Stimulated activated naive B cell treated with anti-CD40 and anti-IgM and Interleukin-4, amounts not matched to agents 10 μg/mL and 1 μg/mL and 100 μg/mL, for 72 hours (primary cell): ENCODE data around the gene OVAAL.
A peak's percentile ranks its signal among the peaks of the same experiment; 100 is the strongest.

Experiments
- ATAC-seq, 2 donors: fragments of 150-1000 bp; cut with Tn5 transposase; replicated peaks; 2 replicates each; pipeline ENCODE4 v1.10.0; 2021; ENCODE audit warnings: moderate library complexity in 1 of 2
- DNase-seq: peaks from one replicate; pipeline ENCODE4 v3.0.0; 2021
- H3K27ac Mint-ChIP-seq: one replicate; pipeline ENCODE4 v1.8.0; 2022; ENCODE audit warnings: mild to moderate bottlenecking, mixed read lengths
- H3K27me3 Mint-ChIP-seq, 2 donors: one replicate each; pipeline ENCODE4 v1.8.0; 2022; ENCODE audit warnings: mixed read lengths in 2 of 2
- H3K36me3 Mint-ChIP-seq, 2 donors: one replicate each; pipeline ENCODE4 v1.8.0; 2022; ENCODE audit warnings: mixed read lengths in 2 of 2, mild to moderate bottlenecking in 1 of 2
- H3K4me1 Mint-ChIP-seq, 2 donors: one replicate each; pipeline ENCODE4 v1.8.0; 2022; ENCODE audit warnings: mixed read lengths in 2 of 2, mild to moderate bottlenecking in 1 of 2
- H3K4me3 Mint-ChIP-seq, 2 donors: one replicate each; pipeline ENCODE4 v1.8.0; 2022; ENCODE audit warnings: mild to moderate bottlenecking in 2 of 2, mixed read lengths in 2 of 2, moderate library complexity in 1 of 2
- H3K9me3 Mint-ChIP-seq, 2 donors: one replicate each; pipeline ENCODE4 v1.8.0; 2022; ENCODE audit warnings: mixed read lengths in 2 of 2, mild to moderate bottlenecking in 1 of 2

The OVAAL gene

DNA sequence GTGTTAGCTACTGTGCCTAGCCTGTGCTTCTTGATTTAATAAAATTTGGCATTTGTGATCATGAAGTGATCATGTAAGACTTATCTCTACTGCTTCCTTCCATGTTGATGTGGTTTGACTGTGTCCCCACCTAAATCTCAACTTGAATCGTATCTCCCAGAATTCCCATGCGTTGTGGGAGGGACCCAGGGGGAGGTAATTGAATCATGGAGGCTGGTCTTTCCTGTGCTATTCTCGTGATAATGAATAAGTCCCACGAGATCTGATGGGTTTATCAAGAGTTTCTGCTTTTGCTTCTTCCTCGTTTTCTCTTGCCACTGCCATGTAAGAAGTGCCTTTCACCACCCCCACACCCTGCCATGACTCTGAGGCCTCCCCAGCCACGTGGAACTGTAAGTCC lies at the start of gene OVAAL:
OVAAL (plus strand) TSS at position 301 of the 400 bp plus-strand sequence.
- Mint-ChIP-seq H3K9me3 (peaks cover 0 to 4% of the 10 kb centered on the region in 2 donors), H3K27ac (no peak within 1 kb of the TSS)
- no peak for ATAC-seq

DNA sequence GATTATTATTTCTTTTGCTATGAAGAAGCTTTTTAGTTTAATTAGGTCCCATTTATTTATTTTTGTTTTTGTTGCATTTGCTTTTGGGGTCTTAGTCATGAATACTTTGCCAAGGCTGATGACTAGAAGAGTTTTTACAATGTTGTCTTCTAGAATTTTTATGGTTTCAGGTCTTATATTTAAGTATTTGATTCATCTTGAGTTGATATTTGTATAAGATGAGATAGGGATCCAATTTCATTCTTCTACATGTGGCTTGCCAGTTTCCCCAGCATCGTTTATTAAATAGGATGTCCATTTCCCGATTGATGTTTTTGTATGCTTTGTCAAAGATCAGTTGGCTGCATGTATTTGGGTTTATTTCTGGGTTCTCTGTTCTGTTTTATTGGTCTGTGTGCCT lies 47.9 kb upstream of the OVAAL start:
- Mint-ChIP-seq H3K4me1 (no peaks in the 10 kb centered on the region), H3K27me3 (peaks cover 10 to 13% of the 10 kb centered on the region in 2 donors)
- no peak for ATAC-seq

More for the DNA sequence above, at the start of gene OVAAL:
- H3K4me3 Mint-ChIP-seq = no peak within 1 kb of the TSS
- no peak for DNase-seq
- H3K27me3 Mint-ChIP-seq = peaks cover 14 to 19% of the 10 kb centered on the region in 2 donors
- H3K4me1 Mint-ChIP-seq = peaks cover 0 to 3% of the 10 kb centered on the region in 2 donors
- H3K36me3 Mint-ChIP-seq = no peaks in the 10 kb centered on the region

DNA sequence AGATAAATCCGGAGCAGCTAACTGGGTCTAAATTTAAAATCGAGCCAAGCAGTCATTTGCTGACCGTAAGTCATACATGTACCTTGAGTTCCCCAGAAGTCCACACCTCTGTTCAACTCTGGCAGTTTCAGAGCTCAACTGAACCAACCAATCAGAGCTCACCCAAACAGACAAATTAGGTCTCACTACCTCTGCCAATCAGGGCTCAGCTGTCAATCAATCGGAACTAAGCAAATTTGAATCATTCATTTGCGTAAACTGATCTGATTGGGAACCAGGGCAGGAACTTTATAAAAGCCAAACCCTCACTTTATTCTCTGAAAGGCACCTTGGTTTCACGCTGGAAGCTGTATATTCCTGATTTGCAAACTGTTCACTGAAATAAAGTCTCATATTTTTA lies 45.2 kb upstream of the OVAAL start:
- no peaks in the 10 kb centered on the region for H3K9me3 Mint-ChIP-seq
- ATAC-seq (no peak), DNase-seq (no peak)

More for the DNA sequence above, 47.9 kb upstream of the OVAAL start:
- H3K9me3 Mint-ChIP-seq = no peaks in the 10 kb centered on the region
- H3K36me3 Mint-ChIP-seq = no peaks in the 10 kb centered on the region
- no peak overlapping the region for H3K4me3 Mint-ChIP-seq
- no peak for DNase-seq
- H3K27ac Mint-ChIP-seq = no peak overlapping the region

DNA sequence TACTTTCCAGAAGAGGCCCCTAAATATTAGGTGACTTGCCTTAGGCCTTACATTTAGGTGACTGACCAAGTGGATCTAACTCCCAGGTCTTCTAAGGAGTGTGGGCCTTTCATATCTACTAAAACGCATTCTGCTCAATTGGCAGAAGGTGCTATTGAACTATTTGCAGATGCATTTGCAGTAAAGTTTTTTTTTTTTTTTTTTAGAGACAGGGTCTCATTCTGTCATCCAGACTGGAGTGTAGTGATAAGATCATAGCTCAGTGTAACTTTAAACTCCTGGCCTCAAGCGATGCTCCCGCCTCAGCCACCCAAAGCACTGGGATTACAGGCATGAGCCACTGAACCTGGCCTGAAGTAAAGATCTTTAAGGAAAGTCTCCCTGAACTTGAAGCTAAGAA lies 43.4 kb upstream of the OVAAL start:
- no peaks in the 10 kb centered on the region for H3K9me3 Mint-ChIP-seq
- H3K4me1 Mint-ChIP-seq = no peaks in the 10 kb centered on the region
- H3K27ac Mint-ChIP-seq = no peak overlapping the region
- ATAC-seq (no peak), DNase-seq (no peak)
- no peaks in the 10 kb centered on the region for H3K36me3 Mint-ChIP-seq
- no peak overlapping the region for H3K4me3 Mint-ChIP-seq
- peaks cover 10 to 17% of the 10 kb centered on the region in 2 donors for H3K27me3 Mint-ChIP-seq

More for the DNA sequence above, 45.2 kb upstream of the OVAAL start:
- no peaks in the 10 kb centered on the region for H3K4me1 Mint-ChIP-seq
- H3K36me3 Mint-ChIP-seq = no peaks in the 10 kb centered on the region
- H3K27me3 Mint-ChIP-seq = peaks cover 10 to 13% of the 10 kb centered on the region in 2 donors
- no peak overlapping the region for H3K4me3 Mint-ChIP-seq
- no peak overlapping the region for H3K27ac Mint-ChIP-seq

DNA sequence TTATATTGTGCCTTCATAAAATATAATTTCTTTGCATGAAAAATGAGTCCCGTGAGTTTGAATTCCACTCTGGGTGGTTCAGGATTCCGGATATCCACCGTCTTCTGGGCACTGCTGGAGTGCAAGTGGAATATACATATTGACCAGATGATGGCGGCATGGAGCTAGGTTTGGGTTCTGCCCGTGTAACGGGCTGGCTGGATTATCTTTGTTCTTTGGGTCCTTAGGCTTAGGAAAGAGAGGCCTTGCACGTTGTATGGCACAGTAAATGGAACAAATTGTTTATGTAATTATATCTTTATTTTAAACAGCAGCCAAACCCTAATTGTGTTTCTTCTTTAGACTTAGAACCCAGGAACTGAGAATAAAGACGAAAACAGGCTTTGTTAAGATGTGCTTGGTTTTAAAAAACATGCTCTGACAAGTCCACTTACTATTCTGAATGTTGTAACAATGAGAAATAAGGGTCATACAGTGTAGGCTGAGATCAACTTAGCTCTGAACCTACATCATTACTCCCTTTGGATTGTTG lies 42.8 kb upstream of the OVAAL start:
- H3K4me3 Mint-ChIP-seq = no peak overlapping the region

DNA sequence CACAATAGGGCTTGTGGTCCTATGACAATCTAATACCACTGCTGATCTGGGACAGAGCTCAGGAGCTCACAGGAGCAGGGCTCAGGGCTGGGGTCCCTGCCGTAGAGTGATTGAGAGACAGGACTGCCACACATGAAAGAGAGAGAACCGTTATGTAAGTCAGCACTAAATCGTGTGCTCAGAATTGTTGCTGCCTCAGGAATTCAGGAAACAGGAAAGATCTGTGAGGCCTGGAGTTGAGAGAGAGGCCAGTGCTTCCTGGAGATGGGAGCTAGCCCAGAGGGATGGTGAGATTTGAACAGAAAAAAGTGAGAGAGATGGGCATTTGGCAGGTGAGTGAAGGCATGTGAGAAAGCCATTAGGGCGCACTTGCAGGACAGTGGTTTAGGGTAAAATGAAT lies 38.9 kb upstream of the OVAAL start:
- peaks cover 0 to 4% of the 10 kb centered on the region in 2 donors for H3K27me3 Mint-ChIP-seq
- H3K27ac Mint-ChIP-seq = no peak overlapping the region
- no peak overlapping the region for H3K4me3 Mint-ChIP-seq
- no peaks in the 10 kb centered on the region for H3K36me3 Mint-ChIP-seq
- no peaks in the 10 kb centered on the region for H3K9me3 Mint-ChIP-seq
- ATAC-seq (no peak), DNase-seq (no peak)
- peaks cover 3 to 5% of the 10 kb centered on the region in 2 donors for H3K4me1 Mint-ChIP-seq

More for the DNA sequence above, 42.8 kb upstream of the OVAAL start:
- DNase-seq = peak; percentile 17
- no peaks in the 10 kb centered on the region for H3K4me1 Mint-ChIP-seq
- no peaks in the 10 kb centered on the region for H3K36me3 Mint-ChIP-seq
- no peak overlapping the region for H3K27ac Mint-ChIP-seq
- H3K9me3 Mint-ChIP-seq = no peaks in the 10 kb centered on the region
- peak; percentile 91 to 95 for ATAC-seq
- H3K27me3 Mint-ChIP-seq = peaks cover 10 to 17% of the 10 kb centered on the region in 2 donors

DNA sequence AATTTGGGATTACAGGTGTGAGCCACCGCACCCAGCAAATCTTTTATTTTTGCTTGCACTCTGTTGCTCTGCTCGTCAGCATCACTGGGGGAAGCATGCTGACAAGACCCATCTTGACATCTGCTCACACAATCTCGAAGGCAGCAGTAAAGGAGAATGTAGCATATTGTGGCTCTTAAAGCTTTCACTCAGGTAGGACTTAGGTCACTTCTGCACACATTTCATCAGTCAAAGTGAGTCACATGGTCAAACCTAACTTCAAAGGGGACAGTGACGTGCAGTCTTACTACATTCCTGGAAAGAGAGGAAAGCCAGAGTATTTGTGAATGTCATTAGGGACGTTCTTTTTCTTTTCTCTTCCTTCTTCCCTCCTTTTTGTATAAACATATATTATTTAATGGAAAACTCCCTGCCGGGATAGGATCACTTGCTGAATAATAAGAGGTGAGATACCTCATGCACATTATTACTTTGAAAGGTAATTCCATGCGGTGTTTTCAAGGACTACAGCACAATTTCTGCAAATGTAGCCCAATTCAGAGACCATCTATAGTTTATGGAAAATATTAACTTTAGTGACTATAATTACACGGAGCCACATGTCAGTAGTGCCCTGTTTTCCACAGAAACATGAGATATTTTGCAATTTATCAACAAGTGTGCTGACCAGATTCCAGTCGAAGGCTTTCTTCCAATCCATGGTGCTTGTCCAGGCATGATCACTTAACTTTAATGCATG lies 37.1 kb upstream of the OVAAL start:
- Mint-ChIP-seq H3K4me3 (no peak overlapping the region), H3K36me3 (no peaks in the 10 kb centered on the region), H3K4me1 (peaks cover 6 to 16% of the 10 kb centered on the region in 2 donors), H3K27ac (no peak overlapping the region), H3K27me3 (peaks cover 0 to 4% of the 10 kb centered on the region in 2 donors), H3K9me3 (no peaks in the 10 kb centered on the region)
- ATAC-seq (no peak), DNase-seq (no peak)

DNA sequence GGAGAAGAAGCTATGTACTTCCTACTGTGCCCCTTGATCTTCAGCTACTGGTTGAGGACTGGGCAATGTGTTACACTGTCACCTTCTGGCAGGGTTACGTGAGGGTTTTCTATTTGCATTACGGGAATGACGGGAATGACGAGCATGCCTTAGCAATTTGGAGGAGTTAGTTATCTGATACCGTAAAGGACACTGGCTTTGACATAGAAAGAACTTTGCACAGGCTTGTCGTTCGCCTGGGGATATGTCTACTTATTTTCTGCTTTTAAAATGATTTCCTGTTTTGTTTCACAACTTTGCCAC lies 36.6 kb upstream of the OVAAL start:
- Mint-ChIP-seq H3K4me3 (no peak overlapping the region), H3K36me3 (no peaks in the 10 kb centered on the region), H3K27ac (no peak overlapping the region), H3K4me1 (peaks cover 6 to 16% of the 10 kb centered on the region in 2 donors), H3K9me3 (no peaks in the 10 kb centered on the region), H3K27me3 (peaks cover 0 to 4% of the 10 kb centered on the region in 2 donors)
- no peak for ATAC-seq
- DNase-seq = no peak

DNA sequence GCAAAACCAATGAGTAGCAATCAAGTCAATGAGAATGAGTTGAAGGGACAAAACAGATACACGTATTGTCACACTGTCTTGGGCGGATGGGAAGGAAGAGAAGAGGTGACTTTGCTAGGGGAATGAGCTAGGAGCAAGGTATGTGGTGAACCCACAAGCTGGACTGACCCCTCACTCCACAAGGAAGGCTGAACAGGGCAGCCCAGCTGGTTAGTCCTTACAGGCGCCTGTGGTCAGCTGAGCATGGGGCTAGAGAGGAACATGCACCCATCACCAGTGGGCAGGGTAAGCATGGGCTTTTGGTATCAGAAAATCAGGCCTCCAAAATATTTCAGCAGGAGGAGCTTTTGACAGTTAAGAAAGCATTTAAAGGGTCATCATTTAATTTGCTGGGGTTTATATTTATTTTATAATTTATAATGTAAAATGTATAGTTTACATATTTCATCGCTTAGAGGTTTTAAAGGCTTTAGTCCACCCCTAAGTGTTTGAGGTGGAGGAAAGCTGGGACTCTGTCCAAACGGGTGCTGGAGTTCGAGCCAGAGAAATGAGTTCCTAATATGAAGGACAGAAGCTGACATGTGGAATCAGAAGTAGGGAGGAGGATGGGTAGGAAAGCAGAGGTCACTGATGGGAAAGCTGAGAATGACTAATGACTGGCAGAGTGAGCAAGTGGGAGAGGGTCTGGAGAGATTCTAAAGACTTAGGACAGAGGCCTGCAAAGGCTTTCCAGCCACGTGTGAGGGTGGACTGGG lies 34.4 kb upstream of the OVAAL start:
- Mint-ChIP-seq H3K4me3 (no peak overlapping the region), H3K9me3 (no peaks in the 10 kb centered on the region), H3K36me3 (no peaks in the 10 kb centered on the region), H3K27ac (no peak overlapping the region), H3K4me1 (peaks cover 6 to 16% of the 10 kb centered on the region in 2 donors), H3K27me3 (peaks cover 0 to 4% of the 10 kb centered on the region in 2 donors)
- ATAC-seq = no peak
- DNase-seq = no peak

DNA sequence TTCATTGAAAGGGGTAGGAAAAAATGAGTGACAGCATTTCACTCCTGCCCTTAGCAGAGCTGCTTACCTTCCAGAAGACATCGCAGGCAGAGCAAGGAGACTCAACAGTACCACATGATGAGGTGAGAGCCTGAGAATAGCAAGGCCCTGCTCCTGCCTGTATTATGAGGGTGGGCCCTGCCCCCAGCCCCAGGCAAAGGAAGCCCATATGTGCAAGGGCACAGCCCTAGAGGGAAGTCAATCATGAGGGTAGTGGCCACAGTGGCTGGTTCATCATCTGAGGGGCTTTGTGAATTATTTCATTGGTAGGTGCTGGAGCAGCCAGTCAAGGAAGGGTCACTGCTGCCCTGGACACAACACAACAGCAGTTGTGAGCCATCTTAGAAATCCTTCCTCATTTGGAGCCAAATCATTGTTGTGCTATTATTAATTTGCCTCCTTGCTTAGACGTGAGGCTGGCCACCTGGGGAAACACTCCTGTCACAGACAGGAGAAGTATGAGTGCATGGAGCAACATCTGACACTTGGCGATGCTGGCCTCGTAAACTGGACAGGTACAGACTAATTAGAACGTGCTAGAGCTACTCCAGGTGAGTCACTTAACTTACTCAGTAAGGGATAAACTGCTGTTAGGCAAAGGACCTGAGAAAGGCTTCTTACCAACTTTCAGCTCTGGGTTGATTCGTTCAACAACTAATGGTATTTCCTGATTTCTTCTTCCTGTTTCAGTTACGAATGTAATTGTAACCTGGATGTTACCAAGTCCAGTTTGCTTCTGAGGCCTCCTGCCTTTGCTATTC lies 33.6 kb upstream of the OVAAL start:
- no peak overlapping the region for H3K4me3 Mint-ChIP-seq
- H3K27me3 Mint-ChIP-seq = no peaks in the 10 kb centered on the region

DNA sequence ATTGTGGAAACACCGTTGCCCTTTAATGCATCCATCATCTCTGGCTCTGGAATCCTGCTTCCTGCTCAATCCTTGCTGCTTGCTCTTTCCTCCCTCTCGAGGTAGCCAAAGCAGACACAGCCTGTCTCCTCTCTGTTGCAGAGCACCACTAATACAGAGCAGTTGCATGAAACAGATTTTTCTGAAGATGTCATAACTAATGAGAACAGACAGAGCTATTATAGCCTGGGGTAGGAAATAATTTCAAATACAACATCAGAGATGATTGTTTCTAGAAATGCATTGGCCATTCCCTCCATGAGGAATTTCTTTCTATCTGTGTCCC lies 33.1 kb upstream of the OVAAL start:
- peak; percentile 4 to 16 for ATAC-seq
- DNase-seq = no peak
- Mint-ChIP-seq H3K27me3 (no peaks in the 10 kb centered on the region), H3K36me3 (no peaks in the 10 kb centered on the region), H3K9me3 (no peaks in the 10 kb centered on the region), H3K4me3 (no peak overlapping the region), H3K4me1 (peaks cover 6 to 16% of the 10 kb centered on the region in 2 donors), H3K27ac (peak overlapping the region; percentile 32)

More for the DNA sequence above, 33.6 kb upstream of the OVAAL start:
- peaks cover 6 to 16% of the 10 kb centered on the region in 2 donors for H3K4me1 Mint-ChIP-seq
- H3K36me3 Mint-ChIP-seq = no peaks in the 10 kb centered on the region
- ATAC-seq (peak; percentile 31 to 46), DNase-seq (no peak)
- no peaks in the 10 kb centered on the region for H3K9me3 Mint-ChIP-seq
- peak overlapping the region; percentile 32 for H3K27ac Mint-ChIP-seq

DNA sequence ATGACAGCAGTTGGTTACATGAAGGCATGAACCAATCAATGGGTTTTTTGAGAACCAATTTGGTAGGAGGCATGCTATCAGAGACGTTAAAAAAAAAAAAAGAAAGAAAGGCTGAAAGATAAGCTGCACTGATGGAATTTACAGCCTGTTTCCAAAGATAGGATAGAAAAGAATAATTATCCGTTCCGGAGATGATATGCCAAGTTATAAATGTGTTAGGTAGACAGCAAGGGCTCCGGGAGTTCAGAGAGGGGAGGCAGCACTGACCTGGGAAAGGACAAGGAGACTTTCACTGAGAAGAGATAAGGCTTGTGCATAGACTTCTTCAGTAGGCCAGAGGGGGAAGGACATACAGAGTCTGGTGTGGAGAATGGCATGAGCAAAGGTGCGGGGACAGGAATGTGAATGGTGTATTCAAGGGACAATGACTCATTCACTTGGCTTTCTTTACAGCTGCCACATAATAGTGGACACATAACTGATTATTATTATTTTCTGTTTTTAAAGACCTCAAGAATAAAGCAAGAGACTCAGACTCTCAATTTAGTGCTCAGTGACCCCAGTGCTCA lies 31.6 kb upstream of the OVAAL start:
- DNase-seq (no peak), ATAC-seq (no peak)
- Mint-ChIP-seq H3K9me3 (no peaks in the 10 kb centered on the region), H3K4me3 (no peak overlapping the region), H3K27ac (no peak overlapping the region), H3K27me3 (no peaks in the 10 kb centered on the region), H3K36me3 (no peaks in the 10 kb centered on the region), H3K4me1 (peaks cover 6 to 16% of the 10 kb centered on the region in 2 donors)

DNA sequence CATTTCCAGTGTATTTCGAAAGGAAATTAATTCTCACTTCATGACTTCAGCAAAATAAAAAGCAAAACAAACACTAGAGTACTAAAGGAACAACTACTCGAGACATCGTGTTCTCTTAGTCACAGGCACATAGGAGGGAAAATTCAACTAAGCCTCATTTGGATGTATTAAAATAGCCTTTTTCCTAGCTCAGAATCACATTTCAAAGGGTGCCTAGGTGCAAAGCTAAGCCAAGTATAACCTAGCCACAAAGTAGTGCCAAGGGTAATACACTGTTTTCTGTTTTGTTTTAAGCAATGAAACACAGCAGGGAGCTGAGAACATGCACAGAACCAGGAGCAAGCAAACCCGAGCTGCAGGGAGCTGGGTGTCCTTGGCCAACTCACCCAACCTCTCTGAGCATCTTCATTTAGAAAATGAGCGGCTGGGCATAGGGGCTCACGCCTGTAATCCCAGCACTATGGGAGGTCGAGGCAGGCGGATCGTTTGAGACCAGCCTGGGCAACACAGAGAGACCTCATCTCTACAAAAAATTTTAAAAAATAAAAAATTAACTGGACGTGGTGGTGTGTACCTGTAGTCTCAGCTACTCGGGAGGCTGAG lies 29.8 kb upstream of the OVAAL start:
- no peaks in the 10 kb centered on the region for H3K9me3 Mint-ChIP-seq
- H3K27me3 Mint-ChIP-seq = no peaks in the 10 kb centered on the region
- no peak overlapping the region for H3K4me3 Mint-ChIP-seq
- H3K4me1 Mint-ChIP-seq = peaks cover 6 to 21% of the 10 kb centered on the region in 2 donors
- ATAC-seq (no peak), DNase-seq (no peak)
- no peaks in the 10 kb centered on the region for H3K36me3 Mint-ChIP-seq
- H3K27ac Mint-ChIP-seq = no peak overlapping the region

DNA sequence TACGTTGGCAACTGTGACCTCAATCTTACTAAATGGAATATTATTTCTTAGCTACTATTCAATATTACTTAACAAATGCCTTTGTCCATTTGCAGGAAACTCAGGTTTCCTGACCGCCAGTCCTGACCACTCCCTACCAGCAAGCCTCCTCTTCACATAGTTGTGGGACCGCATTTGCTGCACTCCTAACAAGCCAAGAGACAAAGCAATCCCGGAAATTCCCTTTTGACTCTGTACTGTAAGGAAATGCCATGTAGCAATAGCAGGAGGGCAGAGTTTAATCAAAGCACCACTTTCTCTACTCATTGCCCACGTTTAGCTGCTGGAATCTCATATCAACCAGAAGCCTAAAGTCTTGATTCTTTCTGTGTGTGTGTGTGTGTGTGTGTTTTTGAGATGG lies 28.3 kb upstream of the OVAAL start:
- H3K4me3 Mint-ChIP-seq = no peak overlapping the region
- peaks cover 2 to 10% of the 10 kb centered on the region in 2 donors for H3K4me1 Mint-ChIP-seq
- H3K9me3 Mint-ChIP-seq = no peaks in the 10 kb centered on the region
- ATAC-seq = no peak
- DNase-seq = no peak
- H3K36me3 Mint-ChIP-seq = no peaks in the 10 kb centered on the region
- no peak overlapping the region for H3K27ac Mint-ChIP-seq
- H3K27me3 Mint-ChIP-seq = no peaks in the 10 kb centered on the region
